ENCODE data around the gene TPPP2. TPM values are rescaled to one million over a fixed set of nuclear protein-coding genes. Genes with fewer than 3 reads are reported as not detected.

The TPPP2 gene
- total RNA-seq, 1 experiment from 2014 or later, result not detected

- peaks cover 70% of the 10 kb centered on the region for H3K27me3 ChIP-seq (ENCODE audit: low read length)
- no TSS peak for BruUV-seq (replicated peaks)
- ATAC-seq (no peak), DNase-seq (no peak)
- H3K27ac ChIP-seq (ENCODE audit: low read length), result no peak overlapping the region
- CTCF ChIA-PET, result no interaction called here
- H4K20me1 ChIP-seq (ENCODE audit: low read length), result no peaks in the 10 kb centered on the region
- no peaks in the 10 kb centered on the region for H3K36me3 ChIP-seq (ENCODE audit: low read depth, low read length)
- no peaks in the 10 kb centered on the region for H3K9me2 ChIP-seq (replicated peaks; ENCODE audit: low read length)
- intact Hi-C loops (cut with micrococcal nuclease), result no loop called here
- H3K79me2 ChIP-seq (ENCODE audit: low read length), result no peaks in the 10 kb centered on the region
- no peak overlapping the region for H2AFZ ChIP-seq (ENCODE audit: low read length)
- no peak overlapping the region for H3K4me2 ChIP-seq (ENCODE audit: low read length)
- no peak overlapping the region for H3K4me3 ChIP-seq (ENCODE audit: low read length)
- H3K9ac ChIP-seq (ENCODE audit: low read length), result no peak overlapping the region
- POLR2A ChIA-PET (ENCODE audit: unreplicated experiment), result no interaction called here
- H3K4me1 ChIP-seq (ENCODE audit: insufficient read depth, low read length), result 0 out of 2 replicates have a peak, but pooled peaks cover 4% of the 10 kb centered on the region
- no peaks in the 10 kb centered on the region for H3K9me3 ChIP-seq (ENCODE audit: low read length)
- no peaks in the 10 kb centered on the region for H3F3A ChIP-seq (ENCODE audit: low read length, unreplicated experiment)
- no peak for TF ChIP-seq CTCF (conservative IDR thresholded peaks at IDR 0.05; ENCODE audit: low read depth, low read length)
- no peak for TF ChIP-seq EZH2phosphoT487 (IDR thresholded peaks at IDR 0.05; ENCODE audit: borderline replicate concordance, low read length)
- TF ChIP-seq EZH2 (IDR thresholded peaks at IDR 0.05; ENCODE audit: low read length, unreplicated experiment), result no peak
These were observed 3.6 kb upstream of the TPPP2 start for GRCh38 chr14:21026274-21026987.

- TF ChIP-seq CTCF (conservative IDR thresholded peaks at IDR 0.05; ENCODE audit: low read depth, low read length) (no peak), EZH2 (IDR thresholded peaks at IDR 0.05; ENCODE audit: low read length, unreplicated experiment) (no peak), EZH2phosphoT487 (IDR thresholded peaks at IDR 0.05; ENCODE audit: borderline replicate concordance, low read length) (no peak)
- Histone ChIP-seq H2AFZ (ENCODE audit: low read length) (no peak overlapping the region), H4K20me1 (ENCODE audit: low read length) (no peaks in the 10 kb centered on the region), H3K27me3 (ENCODE audit: low read length) (peaks cover 70% of the 10 kb centered on the region), H3K9me3 (ENCODE audit: low read length) (no peaks in the 10 kb centered on the region), H3K9me2 (replicated peaks; ENCODE audit: low read length) (no peaks in the 10 kb centered on the region), H3K9ac (ENCODE audit: low read length) (no peak overlapping the region), H3K4me2 (ENCODE audit: low read length) (no peak overlapping the region), H3K36me3 (ENCODE audit: low read depth, low read length) (no peaks in the 10 kb centered on the region), H3K4me1 (ENCODE audit: insufficient read depth, low read length) (0 out of 2 replicates have a peak, but pooled peaks cover 4% of the 10 kb centered on the region), H3K79me2 (ENCODE audit: low read length) (no peaks in the 10 kb centered on the region), H3K27ac (ENCODE audit: low read length) (no peak overlapping the region), H3K4me3 (ENCODE audit: low read length) (no peak overlapping the region), H3F3A (ENCODE audit: low read length, unreplicated experiment) (no peaks in the 10 kb centered on the region)
- no TSS peak for BruUV-seq (replicated peaks)
- POLR2A ChIA-PET (ENCODE audit: unreplicated experiment), result no interaction called here
- ATAC-seq (no peak), DNase-seq (no peak)
- intact Hi-C loops (cut with micrococcal nuclease), result no loop called here
- CTCF ChIA-PET, result no interaction called here
These were observed 3.1 kb upstream of the TPPP2 start for GRCh38 chr14:21026988-21027315.

- no peak overlapping the region for H3K27ac ChIP-seq (ENCODE audit: low read length)
- no peaks in the 10 kb centered on the region for H3K9me2 ChIP-seq (replicated peaks; ENCODE audit: low read length)
- POLR2A ChIA-PET (ENCODE audit: unreplicated experiment), result no interaction called here
- H3K9ac ChIP-seq (ENCODE audit: low read length), result no peak overlapping the region
- no peak for DNase-seq
- H3F3A ChIP-seq (ENCODE audit: low read length, unreplicated experiment), result no peaks in the 10 kb centered on the region
- no TSS peak for BruUV-seq (replicated peaks)
- H3K27me3 ChIP-seq (ENCODE audit: low read length), result peaks cover 72% of the 10 kb centered on the region
- H3K9me3 ChIP-seq (ENCODE audit: low read length), result no peaks in the 10 kb centered on the region
- no peak overlapping the region for H2AFZ ChIP-seq (ENCODE audit: low read length)
- CTCF ChIA-PET, result no interaction called here
- intact Hi-C loops (cut with micrococcal nuclease), result no loop called here
- H3K79me2 ChIP-seq (ENCODE audit: low read length), result no peaks in the 10 kb centered on the region
- no peak overlapping the region for H3K4me3 ChIP-seq (ENCODE audit: low read length)
- no peak overlapping the region for H3K4me2 ChIP-seq (ENCODE audit: low read length)
- no peak for ATAC-seq
- no peaks in the 10 kb centered on the region for H3K36me3 ChIP-seq (ENCODE audit: low read depth, low read length)
- no peak for TF ChIP-seq EZH2 (IDR thresholded peaks at IDR 0.05; ENCODE audit: low read length, unreplicated experiment)
- no peaks in the 10 kb centered on the region for H4K20me1 ChIP-seq (ENCODE audit: low read length)
- H3K4me1 ChIP-seq (ENCODE audit: insufficient read depth, low read length), result no peaks in the 10 kb centered on the region
These were observed 514 bp downstream of the TPPP2 start for GRCh38 chr14:21030531-21030930.
